ENCODE results near the gene CSNK1A1.
"Not testable (repeated sequence)": the region's sequence is repeated elsewhere in the genome, so short reads cannot be mapped to it uniquely, and the experiment has no call there.

The CSNK1A1 gene

DNA sequence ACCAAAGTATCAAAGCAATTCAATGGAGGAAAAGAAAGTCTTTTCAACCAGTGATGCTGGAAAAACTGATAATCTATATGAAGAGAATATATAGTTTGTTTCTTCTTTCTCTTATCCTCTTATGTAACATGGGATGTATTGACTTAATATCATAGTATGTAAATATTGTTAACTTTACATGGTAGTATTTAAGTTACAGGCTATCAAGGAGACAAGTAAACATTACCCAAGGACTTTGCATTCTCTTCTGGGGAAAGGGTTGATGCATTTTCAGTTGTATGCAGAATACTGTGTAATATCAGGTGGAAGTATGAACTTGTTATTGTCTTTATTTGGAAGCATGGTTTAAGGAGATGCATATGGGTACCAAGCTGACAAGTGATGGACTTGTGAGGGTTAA, 20.9 kb upstream of the CSNK1A1 start:
- no peak for DNase-seq

- no peak for DNase-seq
Observed at GRCh38 chr5:149567226-149567625, 16.0 kb upstream of the CSNK1A1 start.

DNA sequence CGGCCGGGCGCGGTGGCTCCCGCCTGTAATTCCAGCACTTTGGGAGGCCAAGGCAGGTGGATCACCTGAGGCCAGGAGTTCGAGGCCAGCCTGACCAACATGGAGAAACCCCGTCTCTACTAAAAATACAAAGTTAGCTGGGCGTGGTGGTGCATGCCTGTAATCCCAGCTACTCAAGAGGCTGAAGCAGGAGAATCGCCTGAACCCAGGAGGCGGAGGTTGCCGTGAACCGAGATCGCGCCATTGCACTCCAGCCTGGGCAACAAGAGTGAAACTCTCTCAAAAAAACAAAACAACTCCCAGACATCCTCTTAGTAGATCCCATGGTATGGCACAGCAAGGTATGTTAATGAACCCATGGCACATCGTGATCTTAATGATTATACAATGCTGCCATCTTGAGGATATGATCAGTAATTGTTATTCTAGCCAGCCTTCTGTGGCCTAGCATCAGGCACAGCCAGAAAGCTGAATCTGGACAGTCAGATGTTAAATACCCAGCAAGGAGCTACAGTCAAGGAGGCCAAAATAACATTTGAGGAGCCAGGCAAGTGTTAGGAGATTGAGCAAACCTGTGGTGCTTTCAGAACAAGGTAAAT, 13.4 kb upstream of the CSNK1A1 start:
- DNase-seq, result peak; percentile 71

DNA sequence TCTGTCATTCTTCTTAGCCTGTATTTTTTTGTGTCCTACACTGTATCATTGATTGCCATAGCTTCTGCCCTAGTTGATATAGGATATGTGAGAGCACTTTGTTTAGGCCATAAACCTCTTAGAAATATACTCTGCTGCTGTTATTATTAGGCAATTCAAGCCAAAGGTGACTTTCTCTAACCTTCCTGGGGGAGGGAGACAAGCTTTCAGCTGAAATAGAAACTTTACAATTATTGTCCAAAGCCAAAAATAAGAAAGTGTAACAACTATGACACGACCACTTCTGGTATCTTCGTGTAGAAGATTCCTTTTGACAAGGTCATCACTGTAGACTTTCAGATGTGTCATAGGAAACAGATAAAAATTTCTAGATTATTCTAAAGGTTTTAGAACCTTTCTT, 12.2 kb upstream of the CSNK1A1 start:
- DNase-seq, result no peak

GRCh38 chr5:149561848-149562247, 10.6 kb upstream of the CSNK1A1 start:
- peak; percentile 64 for DNase-seq

GRCh38 chr5:149559706-149560105, 8.5 kb upstream of the CSNK1A1 start:
- DNase-seq, result peak; percentile 75

- DNase-seq, result no peak
Observed at GRCh38 chr5:149552553-149553160, 1.4 kb upstream of the CSNK1A1 start.

DNA sequence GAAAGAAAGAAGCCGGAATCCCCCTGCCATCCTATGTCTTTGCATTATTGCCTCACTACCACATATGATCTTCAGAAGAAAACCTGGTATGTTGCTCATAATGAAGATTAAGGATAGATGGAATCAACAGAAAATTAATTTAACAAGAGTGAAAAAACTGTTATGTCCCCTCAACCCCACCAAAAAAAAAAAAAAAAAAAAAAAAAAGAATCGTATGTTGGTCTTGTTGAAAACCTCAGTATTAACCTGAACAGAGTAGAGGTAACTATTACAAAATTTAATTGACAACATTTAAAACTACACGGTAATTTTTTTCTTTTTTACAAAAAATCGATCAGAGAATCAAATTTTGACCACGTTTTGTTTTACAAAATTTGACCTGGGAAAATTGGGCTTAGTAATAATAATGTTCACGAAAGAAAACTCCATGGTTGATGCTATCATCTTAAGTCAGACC, 827 bp upstream of the CSNK1A1 start:
- DNase-seq, result no peak

GRCh38 chr5:149550594-149551226, 529 bp downstream of the CSNK1A1 start:
- DNase-seq, result no peak

- peak; percentile 95 for DNase-seq
Observed at GRCh38 chr5:149550268-149550583, 1.0 kb downstream of the CSNK1A1 start.

- DNase-seq, result peak; percentile 52
Observed at GRCh38 chr5:149549461-149550267, 1.6 kb downstream of the CSNK1A1 start.

- DNase-seq, result no peak
Observed at GRCh38 chr5:149546974-149547373, 4.3 kb downstream of the CSNK1A1 start.

- DNase-seq, result no peak
Observed at GRCh38 chr5:149545327-149545726, 5.9 kb downstream of the CSNK1A1 start.

- DNase-seq, result peak; percentile 76
Observed at GRCh38 chr5:149544028-149544420, 7.2 kb downstream of the CSNK1A1 start.

- no peak for DNase-seq
Observed at GRCh38 chr5:149543361-149544027, 7.7 kb downstream of the CSNK1A1 start.

DNA sequence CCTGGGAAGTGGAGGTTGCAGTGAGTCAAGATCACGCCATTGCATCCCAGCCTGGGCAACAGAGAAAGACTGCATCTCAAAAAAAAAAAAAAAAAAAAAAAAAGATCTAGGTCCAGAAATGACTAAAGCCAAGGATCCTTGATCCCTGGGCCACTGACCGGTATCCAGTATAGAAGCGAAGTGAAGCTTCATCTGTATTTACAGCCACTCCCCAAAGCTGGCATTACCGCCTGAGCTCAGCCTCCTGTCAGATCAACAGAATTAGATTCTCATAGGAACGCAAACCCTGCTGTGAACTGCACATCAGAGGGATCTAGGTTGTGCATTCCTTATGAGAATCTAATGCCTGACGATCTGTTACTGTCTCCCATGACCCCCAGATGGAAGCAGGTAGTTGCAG, 9.3 kb downstream of the CSNK1A1 start:
- no peak for DNase-seq

DNA sequence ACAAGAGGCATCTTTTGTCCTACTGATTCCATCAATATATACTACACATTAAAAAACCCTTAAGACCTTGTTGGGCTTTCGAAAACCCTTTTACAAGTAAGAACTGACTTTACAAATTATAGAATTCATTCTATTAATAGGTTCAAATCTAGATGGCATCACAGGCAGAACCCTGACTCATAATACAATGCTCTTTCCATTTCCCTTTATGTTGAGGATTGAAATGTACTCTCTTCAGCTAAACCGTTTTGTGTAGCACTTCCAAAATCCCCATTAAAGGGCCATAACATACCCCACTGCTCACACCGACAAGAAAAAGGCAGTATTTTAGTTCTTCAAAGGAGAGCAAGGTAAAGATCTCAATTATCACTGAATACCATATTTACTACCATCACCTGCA, 11.2 kb downstream of the CSNK1A1 start:
- DNase-seq, result peak; percentile 14

DNA sequence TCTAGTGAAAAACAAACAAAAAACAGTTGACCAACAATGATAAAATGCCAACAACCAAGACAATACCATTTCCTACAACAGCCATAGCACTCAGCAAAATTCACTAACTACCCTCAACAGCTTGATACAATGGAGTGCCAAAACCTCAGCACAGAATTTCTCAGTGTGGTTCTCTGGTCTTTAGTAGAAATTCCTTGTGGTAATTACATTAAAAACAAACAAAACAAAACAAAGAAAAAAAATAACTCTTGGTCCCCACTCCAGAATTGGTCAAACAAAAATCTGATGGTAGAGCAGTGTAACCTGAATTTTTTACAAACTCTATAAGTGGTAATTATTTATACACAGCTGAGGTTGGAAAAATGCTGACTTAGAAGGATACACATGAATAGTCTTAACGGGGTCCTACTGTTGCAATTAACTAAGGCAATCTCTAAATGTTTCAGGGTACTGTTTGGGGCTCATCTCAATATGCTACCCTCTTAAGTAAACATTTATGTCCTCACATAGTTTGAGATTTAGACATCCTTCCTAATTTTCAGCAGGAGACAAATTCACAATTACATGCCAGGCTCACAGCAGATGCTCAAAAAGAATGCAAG, 13.8 kb downstream of the CSNK1A1 start:
- DNase-seq, result no peak

DNA sequence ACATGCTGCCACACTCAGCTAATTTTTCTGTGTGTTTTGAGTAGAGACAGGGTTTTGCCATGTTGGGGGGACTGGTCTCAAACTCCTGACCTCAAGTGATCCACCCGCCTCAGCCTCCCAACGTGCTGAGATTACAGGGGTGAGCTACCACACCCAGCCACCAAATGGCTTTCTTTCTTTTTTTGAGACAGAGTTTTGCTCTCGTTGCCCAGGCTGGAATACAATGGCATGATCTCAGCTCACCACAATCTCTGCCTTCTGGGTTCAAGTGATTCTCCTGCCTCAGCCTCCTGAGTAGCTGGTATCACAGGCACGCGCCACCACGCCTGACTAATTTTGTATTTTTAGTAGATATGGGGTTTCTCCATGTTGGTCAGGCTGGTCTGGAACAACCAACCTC, 15.5 kb downstream of the CSNK1A1 start:
- DNase-seq, result not testable (repeated sequence)

GRCh38 chr5:149532413-149532812, 18.8 kb downstream of the CSNK1A1 start:
- DNase-seq, result no peak

- DNase-seq, result no peak
Observed at GRCh38 chr5:149529463-149529862, 21.8 kb downstream of the CSNK1A1 start.

DNA sequence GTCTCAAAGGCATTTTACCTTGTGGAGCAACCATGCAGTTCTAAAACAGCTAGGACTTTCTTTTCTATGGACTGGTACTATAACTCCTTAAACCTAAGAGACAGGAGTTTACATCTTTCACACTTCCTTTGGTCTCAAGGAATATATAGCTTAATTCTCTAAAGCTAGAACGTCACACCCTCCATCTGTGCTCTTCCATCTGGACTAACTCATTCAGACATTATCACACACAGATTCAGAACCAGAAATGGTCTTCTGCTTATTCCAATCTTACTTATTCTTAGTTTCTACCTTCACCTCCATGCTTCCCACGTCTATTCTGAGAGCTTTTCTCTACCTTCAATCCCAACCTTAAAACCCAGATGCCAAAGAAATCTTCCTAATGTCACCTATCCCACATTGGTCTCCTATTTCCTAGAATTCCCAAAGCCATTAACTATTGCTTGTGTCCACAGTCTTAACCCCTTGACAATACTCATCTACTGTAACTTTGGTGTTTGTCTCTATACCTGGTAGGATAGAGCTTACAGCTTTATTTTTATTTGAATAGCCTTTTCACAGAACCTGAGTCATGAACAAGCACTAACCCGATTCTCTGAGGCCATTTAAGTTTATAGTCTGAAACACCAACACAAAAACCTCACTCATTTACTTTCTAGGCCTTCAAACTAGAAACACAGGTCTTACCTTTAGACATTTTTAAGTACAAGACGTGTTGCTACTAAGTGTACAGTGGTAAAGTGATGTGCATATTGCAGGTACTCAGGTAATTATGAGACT, 22.8 kb downstream of the CSNK1A1 start:
- DNase-seq, result no peak
